Measurements from ENCODE around the gene KIRREL3.

DNA sequence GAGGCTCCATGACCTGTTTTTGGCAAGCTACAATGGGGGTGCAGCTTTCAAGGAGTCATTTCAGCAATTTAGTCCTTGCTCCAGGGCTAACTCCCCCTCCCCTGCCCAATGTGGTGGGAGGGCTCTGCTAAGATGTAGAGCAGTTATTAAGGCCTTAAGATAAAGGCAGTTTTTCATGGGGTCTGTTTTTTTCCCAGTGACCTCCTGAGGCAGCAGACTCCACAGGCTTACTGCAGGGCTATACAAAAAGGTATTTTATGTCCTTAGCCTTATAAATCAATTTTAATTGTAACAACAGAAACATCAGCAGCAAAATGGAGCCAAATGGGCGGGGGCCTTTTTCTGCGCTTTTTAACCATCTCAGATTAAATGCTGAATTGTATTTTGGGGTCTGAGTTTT is 192.3 kb downstream of the KIRREL3 start:
- TF ChIP-seq, protein P1, sequence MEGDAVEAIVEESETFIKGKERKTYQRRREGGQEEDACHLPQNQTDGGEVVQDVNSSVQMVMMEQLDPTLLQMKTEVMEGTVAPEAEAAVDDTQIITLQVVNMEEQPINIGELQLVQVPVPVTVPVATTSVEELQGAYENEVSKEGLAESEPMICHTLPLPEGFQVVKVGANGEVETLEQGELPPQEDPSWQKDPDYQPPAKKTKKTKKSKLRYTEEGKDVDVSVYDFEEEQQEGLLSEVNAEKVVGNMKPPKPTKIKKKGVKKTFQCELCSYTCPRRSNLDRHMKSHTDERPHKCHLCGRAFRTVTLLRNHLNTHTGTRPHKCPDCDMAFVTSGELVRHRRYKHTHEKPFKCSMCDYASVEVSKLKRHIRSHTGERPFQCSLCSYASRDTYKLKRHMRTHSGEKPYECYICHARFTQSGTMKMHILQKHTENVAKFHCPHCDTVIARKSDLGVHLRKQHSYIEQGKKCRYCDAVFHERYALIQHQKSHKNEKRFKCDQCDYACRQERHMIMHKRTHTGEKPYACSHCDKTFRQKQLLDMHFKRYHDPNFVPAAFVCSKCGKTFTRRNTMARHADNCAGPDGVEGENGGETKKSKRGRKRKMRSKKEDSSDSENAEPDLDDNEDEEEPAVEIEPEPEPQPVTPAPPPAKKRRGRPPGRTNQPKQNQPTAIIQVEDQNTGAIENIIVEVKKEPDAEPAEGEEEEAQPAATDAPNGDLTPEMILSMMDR (conservative IDR thresholded peaks at IDR 0.05; ENCODE audit: low read depth, low read length) = no peak
- no peak for TF ChIP-seq EZH2 (IDR thresholded peaks at IDR 0.05; ENCODE audit: low read length, unreplicated experiment)
- TF ChIP-seq EZH2phosphoT487 (IDR thresholded peaks at IDR 0.05; ENCODE audit: borderline replicate concordance, low read length) = no peak

All from PC-3 (cell line).